ENCODE results near the gene SOAT2. TPM values are rescaled to one million over a fixed set of nuclear protein-coding genes. Genes with fewer than 3 reads are reported as not detected.
"Not testable (repeated sequence)": the region's sequence is repeated elsewhere in the genome, so short reads cannot be mapped to it uniquely, and the experiment has no call there.

The SOAT2 gene
- total RNA-seq, 1 donor from 2014 or later = not detected

DNA sequence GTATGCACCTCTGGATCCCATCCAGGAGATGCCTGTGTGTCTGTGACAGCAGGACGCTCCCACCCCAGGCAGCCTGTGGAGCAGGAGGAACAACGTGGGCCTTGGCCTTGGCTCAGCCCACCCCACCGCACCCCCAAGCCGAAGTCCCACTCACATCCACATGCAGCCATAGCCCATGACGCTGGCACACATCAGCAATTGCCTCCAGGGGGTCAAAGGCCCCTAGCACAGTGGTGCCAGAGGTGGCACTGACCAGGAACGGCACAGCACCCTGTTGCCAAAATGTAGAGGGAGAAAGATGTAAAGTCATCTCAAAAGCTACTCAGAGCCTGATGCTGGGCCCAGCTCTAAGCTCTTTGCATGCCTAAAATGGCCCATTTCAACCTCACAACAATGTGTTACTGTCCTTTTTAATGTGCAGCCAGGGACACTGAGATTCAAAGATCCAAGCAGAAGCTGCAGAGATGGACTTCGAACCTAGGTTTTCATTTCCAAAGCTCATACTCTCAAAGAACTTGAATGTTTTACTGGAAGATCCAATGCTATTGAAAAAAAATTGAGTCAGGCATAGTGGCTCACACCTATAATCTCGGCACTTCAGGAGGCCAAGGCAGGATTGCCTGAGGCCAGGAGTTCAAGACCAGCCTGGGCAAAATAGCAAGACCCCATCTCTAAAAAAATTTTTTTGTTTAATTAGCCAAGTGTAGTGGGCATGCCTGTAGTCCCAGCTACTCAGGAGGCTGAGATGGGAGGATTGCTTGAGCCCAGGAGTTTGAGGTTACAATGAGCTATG is 58.0 kb downstream of the SOAT2 start:
- no peaks in the 10 kb centered on the region for H3K27me3 Mint-ChIP-seq (ENCODE audit: unreplicated experiment)
- no peaks in the 10 kb centered on the region for H3K36me3 Mint-ChIP-seq (ENCODE audit: unreplicated experiment)
- H3K4me3 Mint-ChIP-seq (ENCODE audit: unreplicated experiment) = no peak overlapping the region
- no peak overlapping the region for H3K27ac Mint-ChIP-seq (ENCODE audit: unreplicated experiment)
- no peak for TF ChIP-seq CTCF (IDR thresholded peaks at IDR 0.05; ENCODE audit: partially characterized antibody, unreplicated experiment)
- peaks cover 4% of the 10 kb centered on the region for H3K4me1 Mint-ChIP-seq (ENCODE audit: low read depth, unreplicated experiment)
- no peaks in the 10 kb centered on the region for H3K9me3 Mint-ChIP-seq (ENCODE audit: unreplicated experiment)
- no peak for DNase-seq

DNA sequence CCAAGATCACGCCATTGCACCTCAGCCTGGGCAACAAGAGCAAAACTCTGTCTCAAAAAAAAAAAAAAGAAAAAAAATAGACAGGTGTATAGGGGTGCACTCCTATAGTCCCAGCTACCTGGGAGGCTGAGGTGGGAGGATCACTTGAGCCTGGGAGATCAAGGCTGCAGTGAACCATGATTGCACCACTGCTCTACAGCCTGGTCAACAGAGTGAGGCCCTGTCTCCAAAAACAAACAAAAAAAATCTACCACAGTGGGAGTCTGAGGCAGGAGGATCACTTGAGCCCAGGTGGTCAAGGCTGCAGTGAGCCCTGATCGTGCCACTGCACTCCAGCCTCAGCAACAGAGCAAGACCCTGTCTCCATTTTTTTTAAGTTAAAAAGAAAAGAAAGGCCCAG is 59.7 kb downstream of the SOAT2 start:
- H3K27ac Mint-ChIP-seq (ENCODE audit: unreplicated experiment); H3K36me3 Mint-ChIP-seq (ENCODE audit: unreplicated experiment); H3K4me1 Mint-ChIP-seq (ENCODE audit: low read depth, unreplicated experiment); H3K9me3 Mint-ChIP-seq (ENCODE audit: unreplicated experiment); H3K4me3 Mint-ChIP-seq (ENCODE audit: unreplicated experiment); H3K27me3 Mint-ChIP-seq (ENCODE audit: unreplicated experiment); DNase-seq: not testable (repeated sequence)

GRCh38 chr12:53166837-53167236 is 63.6 kb downstream of the SOAT2 start:
- no peak for DNase-seq
- Mint-ChIP-seq H3K27ac (ENCODE audit: unreplicated experiment) (no peak overlapping the region), H3K4me1 (ENCODE audit: low read depth, unreplicated experiment) (no peaks in the 10 kb centered on the region), H3K36me3 (ENCODE audit: unreplicated experiment) (peaks cover 5% of the 10 kb centered on the region), H3K9me3 (ENCODE audit: unreplicated experiment) (no peaks in the 10 kb centered on the region), H3K27me3 (ENCODE audit: unreplicated experiment) (peaks cover under 1% of the 10 kb centered on the region), H3K4me3 (ENCODE audit: unreplicated experiment) (no peak overlapping the region)
- TF ChIP-seq CTCF (IDR thresholded peaks at IDR 0.05; ENCODE audit: partially characterized antibody, unreplicated experiment) = no peak

GRCh38 chr12:53169644-53170043 is 66.4 kb downstream of the SOAT2 start:
- no peak overlapping the region for H3K4me3 Mint-ChIP-seq (ENCODE audit: unreplicated experiment)
- H3K4me1 Mint-ChIP-seq (ENCODE audit: low read depth, unreplicated experiment) = no peaks in the 10 kb centered on the region
- no peaks in the 10 kb centered on the region for H3K9me3 Mint-ChIP-seq (ENCODE audit: unreplicated experiment)
- no peak for DNase-seq
- no peak overlapping the region for H3K27ac Mint-ChIP-seq (ENCODE audit: unreplicated experiment)
- TF ChIP-seq CTCF (IDR thresholded peaks at IDR 0.05; ENCODE audit: partially characterized antibody, unreplicated experiment) = no peak
- peaks cover 3% of the 10 kb centered on the region for H3K27me3 Mint-ChIP-seq (ENCODE audit: unreplicated experiment)
- H3K36me3 Mint-ChIP-seq (ENCODE audit: unreplicated experiment) = peaks cover 7% of the 10 kb centered on the region

DNA sequence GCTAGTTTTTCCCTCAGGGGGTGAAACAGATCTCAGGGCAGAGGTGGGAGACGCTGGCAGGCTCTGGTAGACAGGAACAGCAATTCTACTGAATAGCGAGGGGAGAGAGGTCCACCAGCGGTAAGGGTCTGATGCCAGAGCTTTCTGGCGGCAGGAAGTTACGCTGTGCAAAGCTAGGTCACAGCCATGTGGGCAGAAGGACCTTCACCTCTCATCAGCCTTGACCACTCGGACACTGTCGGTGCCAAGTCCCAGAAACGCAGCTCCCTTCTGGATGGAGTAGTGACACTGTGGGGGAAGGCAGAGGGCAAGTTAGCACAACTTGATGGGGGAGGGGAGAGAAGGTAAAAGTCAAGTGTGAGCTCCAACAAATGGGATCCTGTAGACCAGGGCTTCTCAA is 66.9 kb downstream of the SOAT2 start:
- H3K36me3 Mint-ChIP-seq (ENCODE audit: unreplicated experiment) = peaks cover 7% of the 10 kb centered on the region
- no peak overlapping the region for H3K4me3 Mint-ChIP-seq (ENCODE audit: unreplicated experiment)
- no peak for DNase-seq
- H3K4me1 Mint-ChIP-seq (ENCODE audit: low read depth, unreplicated experiment) = peaks cover 2% of the 10 kb centered on the region
- H3K27ac Mint-ChIP-seq (ENCODE audit: unreplicated experiment) = no peak overlapping the region
- no peak for TF ChIP-seq CTCF (IDR thresholded peaks at IDR 0.05; ENCODE audit: partially characterized antibody, unreplicated experiment)
- H3K27me3 Mint-ChIP-seq (ENCODE audit: unreplicated experiment) = peaks cover 5% of the 10 kb centered on the region
- H3K9me3 Mint-ChIP-seq (ENCODE audit: unreplicated experiment) = no peaks in the 10 kb centered on the region
